ENCODE data around the gene PRLR.

DNA sequence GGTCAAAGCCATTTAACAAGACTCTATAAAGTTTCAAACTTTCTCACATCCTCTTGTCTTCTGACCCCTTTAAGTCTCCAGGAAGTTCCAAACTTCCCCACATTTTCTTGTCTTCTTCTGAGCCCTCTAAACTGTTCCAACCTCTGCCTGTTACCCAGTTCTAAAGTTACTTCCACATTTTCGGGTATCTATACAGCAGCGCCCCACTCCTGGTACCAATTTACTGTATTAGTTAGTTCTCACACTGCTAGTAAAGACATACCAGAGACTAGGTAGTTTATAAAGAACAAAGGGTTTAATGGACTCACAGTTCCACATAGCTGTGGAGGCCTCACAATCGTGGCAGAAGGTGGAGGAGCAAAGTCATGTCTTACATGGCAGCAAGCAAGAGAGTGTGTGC lies 23.3 kb upstream of the PRLR start:
- TF ChIP-seq POLR2AphosphoS5 (IDR thresholded peaks at IDR 0.05) (no peak), REST (IDR thresholded peaks at IDR 0.05; ENCODE audit: borderline replicate concordance) (no peak), RAD21 (conservative IDR thresholded peaks at IDR 0.05) (no peak)
- TF ChIP-seq, protein P1, sequence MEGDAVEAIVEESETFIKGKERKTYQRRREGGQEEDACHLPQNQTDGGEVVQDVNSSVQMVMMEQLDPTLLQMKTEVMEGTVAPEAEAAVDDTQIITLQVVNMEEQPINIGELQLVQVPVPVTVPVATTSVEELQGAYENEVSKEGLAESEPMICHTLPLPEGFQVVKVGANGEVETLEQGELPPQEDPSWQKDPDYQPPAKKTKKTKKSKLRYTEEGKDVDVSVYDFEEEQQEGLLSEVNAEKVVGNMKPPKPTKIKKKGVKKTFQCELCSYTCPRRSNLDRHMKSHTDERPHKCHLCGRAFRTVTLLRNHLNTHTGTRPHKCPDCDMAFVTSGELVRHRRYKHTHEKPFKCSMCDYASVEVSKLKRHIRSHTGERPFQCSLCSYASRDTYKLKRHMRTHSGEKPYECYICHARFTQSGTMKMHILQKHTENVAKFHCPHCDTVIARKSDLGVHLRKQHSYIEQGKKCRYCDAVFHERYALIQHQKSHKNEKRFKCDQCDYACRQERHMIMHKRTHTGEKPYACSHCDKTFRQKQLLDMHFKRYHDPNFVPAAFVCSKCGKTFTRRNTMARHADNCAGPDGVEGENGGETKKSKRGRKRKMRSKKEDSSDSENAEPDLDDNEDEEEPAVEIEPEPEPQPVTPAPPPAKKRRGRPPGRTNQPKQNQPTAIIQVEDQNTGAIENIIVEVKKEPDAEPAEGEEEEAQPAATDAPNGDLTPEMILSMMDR (IDR thresholded peaks at IDR 0.05; ENCODE audit: poor library complexity, severe bottlenecking) = no peak

Measured in neural cell (in vitro differentiated cells).